Stimulated activated CD8-positive, alpha-beta memory T cell treated with anti-CD3 and anti-CD28 coated beads, Interleukin-7, amount 100 ng/mL, for 1 hour (primary cell): Measurements from ENCODE around the gene MAMDC4.
"Not testable (repeated sequence)": the region's sequence is repeated elsewhere in the genome, so short reads cannot be mapped to it uniquely, and the experiment has no call there.

Experiments
- DNase-seq, 2 donors: peaks; one replicate each; pipeline ENCODE4 v3.0.0-alpha.2; 2020; ENCODE audit warnings: low read depth in 2 of 2

MAMDC4 gene

DNA sequence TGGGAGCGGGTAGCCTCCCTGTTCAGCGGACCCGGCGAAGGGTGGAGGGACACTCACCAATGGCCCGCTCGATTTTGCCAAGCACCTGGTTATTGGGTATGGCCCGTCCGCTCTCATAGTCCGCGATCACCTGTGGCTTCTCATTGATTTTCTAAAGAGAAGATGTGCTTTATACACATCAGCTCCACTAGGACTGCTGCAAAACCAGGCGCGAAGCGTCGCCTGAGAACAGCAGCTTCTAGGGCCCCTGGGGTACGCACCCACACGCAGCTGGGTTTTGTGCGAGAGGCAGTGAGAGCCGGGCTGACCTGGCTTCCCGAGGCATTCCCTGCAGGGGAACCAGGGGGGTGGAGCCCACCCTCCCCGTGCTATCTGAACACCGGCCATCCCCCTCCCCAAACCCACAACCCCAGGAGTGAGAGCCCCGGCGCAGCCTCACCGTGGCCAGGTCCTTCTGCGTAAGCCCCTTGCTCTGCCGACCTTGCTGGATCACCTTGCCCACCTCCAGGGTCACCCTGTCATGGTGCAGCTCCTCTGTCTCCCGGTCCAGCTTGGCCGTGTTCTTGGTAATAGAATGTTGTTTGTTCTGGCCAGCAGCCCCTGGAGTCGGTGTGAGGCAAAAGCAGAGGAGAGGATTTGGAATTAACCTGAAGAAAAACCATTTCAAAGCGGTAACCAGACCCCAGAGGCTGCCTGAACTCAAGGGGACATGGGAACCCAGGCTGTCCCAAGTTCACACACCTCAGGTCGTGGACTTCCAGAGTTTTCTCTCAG lies 10.9 kb downstream of the MAMDC4 start:
- DNase-seq: no peak

DNA sequence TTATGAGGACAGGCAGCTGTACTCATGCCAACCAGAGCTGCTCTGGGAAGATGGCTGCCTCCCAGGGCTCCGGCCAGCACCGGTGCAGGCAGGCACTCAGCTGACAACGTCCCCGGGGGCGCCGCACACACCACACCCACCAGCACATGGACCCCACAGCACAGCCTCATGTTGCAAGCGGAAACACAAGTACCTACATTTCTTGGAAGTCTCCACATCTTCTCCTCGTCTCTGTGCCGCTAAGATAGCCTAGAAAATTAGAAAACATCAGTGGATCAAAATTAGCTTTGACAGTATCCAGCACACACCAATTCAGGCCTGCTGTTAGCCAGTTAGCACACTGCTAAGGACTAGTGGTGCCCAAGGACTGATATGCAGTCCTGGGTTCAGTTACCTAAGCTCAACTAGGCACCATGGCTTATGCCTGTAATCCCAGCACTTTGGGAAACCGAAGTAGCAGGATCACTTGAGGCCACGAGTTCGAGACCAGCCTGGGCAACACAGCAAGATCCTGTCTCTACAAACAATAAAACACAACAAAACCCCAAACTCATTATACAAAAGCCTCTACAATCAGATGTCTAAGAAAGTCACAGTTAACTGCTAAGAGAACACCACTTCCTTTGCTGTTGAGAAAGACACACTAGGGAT lies 11.6 kb downstream of the MAMDC4 start:
- no peak for DNase-seq

DNA sequence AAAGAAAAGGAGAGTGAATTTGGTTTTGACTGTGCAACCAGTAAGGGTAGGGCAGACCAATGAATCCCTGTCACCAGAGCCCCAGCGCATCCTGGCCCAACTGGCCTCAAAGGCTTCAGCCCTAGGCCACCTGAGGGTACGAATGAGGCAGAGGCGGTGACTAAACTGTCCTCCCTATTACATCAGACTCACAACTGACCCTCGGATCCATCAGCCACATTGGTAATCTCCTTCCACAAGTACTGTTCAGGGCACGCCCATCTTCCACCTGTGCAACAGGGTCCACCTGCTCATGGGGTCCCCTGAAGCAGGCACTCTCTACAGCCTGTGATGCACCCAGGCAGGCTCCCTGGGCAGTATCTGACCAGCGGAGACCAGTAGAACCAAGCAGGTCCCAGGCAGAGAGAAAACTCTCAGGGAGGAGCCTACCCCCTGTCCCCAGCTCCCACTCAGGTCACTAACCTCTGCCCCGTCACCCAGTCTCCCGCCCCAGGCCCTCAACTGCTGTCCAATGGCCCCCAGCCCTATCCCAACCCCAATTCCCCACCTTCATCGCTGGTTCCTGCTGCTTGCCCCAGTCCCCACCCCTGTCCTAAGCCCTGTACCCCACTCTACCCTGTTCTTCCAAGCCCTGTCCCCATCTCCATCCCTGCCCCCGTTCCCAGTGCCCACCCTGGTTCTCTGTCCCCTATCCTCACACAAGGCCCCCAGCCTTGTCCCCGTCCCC lies 13.1 kb downstream of the MAMDC4 start:
- DNase-seq: no peak

DNA sequence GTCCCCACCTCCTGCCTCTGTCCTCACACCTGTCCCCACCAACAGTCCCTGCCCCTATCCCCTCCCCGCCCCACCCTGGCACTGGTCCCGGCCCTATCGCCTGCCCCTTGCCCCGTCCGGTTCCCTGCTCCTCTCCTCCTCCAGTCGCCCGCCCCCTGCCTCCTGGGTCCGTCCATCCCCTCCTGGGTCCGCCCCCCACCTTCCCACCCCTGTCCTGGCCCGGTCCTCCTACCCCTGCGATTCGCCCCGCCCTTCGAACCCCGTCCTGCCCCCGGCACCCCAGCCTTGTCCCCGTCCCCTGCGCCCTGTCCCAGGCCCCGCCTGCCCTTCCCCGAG lies 13.6 kb downstream of the MAMDC4 start:
- DNase-seq: no peak

DNA sequence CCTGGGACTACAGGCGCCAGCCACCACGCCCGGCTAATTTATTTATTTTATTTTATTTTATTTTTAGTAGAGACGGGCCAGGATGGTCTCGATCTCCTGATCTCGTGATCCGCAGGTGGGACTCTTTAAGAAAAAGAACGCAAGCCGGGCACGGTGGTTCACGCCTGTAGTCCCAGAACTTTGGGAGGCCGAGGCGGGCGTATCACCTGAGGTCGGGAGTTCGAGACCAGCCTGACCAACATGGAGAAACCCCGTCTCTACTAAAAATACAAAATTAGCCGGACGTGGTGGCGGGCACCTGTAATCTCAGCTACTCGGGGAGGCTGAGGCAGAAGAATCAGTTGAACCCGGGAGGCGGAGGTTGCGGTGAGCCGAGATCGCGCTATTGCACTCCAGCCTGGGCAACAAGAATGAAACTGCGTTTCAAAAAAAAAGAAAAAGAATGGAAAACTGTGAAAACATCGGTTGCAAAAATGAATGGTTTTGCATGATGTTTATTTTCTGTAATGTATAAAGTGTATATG lies 14.8 kb downstream of the MAMDC4 start:
- DNase-seq: not testable (repeated sequence)

DNA sequence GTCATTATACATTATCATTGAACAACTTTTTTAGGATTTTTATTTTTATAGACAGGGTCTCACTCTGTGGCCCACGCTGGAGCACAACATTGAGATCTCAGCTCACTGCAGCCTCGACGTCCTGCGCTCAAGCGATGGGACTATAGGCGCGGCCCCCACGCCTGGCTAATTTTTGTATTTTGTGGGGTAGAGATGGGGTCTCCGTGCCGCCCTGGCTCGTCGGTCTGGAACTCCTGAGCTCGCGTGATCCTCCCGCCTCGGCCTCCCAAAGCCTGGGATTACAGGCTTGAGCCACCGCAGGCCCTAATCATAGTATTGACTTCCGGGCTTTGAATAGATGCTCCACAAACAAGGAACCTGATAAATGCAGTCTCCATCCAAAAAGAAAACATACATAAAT lies 15.3 kb downstream of the MAMDC4 start:
- no peak for DNase-seq

DNA sequence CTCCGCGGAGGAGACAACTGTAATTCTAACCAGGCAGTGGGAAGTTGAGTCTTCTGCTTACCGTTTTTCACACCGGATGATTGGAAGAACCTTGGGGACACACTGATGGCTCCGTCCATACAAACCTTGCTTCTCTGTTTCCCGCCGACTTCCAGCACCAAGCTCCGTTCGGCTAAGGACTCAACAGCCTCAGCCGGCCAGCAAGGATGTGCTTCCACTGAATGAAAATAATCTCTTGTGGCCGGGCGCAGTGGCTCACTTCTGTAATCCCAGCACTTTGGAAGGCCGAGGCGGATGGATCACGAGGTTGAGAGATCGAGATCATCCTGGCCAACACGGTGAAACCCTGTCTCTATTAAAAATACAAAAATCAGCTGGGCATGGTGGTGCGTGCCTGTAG lies 15.8 kb downstream of the MAMDC4 start:
- no peak for DNase-seq

DNA sequence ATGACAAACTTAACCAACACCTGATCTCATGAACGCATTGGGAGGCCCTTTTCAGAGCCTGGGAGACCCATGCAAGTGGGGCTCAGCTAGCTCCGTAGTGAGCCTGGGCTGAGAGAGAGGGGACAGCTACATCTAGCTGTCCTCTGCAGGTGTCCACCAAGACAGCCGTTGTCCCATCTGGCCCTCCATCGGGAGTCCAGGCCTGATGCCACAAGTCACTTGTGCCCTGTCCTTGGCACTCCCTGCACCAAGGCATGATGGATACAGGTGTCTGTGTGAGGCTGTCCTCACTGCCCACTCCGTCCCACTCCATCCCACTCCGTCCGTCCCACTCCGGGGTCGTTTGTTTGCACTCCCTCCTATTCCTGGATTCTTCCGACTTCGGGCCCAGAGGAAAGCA lies 16.5 kb downstream of the MAMDC4 start:
- DNase-seq: no peak

DNA sequence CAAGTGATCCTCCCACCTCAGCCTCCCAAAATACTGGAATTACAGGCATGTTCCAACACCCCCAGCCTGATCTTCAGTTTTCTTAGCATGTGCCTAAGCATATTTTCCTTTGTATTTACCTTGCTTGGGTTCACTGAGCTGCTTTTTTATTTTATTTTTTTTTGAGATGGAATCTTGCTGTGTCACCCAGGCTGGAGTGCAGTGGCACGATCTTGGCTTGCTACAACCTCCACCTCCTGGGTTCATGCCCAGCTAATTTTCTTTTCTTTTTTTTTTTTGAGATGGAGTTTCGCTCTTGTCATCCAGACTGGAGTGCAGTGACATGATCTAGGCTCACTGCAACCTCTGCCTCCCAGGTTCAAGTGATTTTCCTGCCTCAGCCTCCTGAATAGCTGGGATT lies 17.5 kb downstream of the MAMDC4 start:
- DNase-seq: not testable (repeated sequence)

DNA sequence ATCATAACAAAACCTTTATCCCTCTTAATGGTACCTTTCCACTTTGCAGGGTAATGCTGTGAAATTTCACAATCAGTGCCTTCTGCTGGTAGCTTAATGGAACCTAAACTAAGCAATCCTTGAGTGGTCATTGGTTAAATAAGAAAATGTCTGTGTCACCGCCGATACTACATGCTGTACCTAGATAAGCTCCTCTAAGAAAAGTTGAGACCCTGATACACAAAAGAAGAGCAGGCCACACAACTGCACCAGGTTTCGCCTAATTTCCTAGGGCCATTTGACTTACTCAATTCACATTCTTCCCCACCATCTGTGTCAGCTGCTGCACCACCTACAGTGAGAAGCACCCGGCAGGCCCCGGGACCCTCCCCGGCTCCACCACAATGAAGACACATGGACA lies 23.0 kb downstream of the MAMDC4 start:
- no peak for DNase-seq

DNA sequence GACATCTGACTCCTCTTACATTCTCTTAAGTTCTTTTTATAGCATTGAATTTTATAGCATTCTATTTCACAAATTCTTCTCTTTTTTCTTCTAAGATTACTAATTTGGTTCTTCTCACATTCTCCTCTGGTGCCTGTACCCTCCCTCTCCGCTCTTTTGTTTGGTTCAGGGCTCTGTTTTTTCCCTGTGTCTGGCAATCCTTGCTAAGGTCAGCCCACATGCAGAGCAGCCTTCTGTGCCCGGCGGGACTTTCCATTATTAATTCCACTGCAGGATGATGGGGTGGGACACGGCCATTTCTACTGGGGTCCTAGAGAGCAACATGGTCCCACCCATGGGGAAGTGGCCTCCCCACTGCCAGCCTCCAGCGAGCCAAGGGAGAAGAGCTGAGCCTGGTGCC lies 24.3 kb downstream of the MAMDC4 start:
- no peak for DNase-seq

DNA sequence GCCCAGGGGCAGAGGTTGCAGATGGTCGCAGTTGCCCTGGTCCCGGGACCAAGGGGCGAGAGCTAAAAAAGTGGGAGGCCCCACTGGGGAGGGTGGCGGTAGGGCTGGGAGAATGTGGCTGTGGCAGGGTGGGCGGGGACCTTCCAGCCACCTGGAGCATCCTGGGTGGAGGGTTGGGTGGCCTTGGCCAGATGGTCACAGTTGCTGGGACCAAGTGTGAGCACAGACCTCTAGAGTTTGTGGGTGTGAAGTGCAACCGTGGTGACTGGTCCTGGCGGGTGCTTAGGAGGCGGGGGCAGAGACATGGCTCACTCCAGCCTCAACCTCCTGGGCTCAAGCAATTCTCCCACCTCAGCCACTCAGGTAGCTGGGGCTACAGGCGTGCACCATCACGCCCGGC lies 28.5 kb downstream of the MAMDC4 start:
- DNase-seq: no peak

DNA sequence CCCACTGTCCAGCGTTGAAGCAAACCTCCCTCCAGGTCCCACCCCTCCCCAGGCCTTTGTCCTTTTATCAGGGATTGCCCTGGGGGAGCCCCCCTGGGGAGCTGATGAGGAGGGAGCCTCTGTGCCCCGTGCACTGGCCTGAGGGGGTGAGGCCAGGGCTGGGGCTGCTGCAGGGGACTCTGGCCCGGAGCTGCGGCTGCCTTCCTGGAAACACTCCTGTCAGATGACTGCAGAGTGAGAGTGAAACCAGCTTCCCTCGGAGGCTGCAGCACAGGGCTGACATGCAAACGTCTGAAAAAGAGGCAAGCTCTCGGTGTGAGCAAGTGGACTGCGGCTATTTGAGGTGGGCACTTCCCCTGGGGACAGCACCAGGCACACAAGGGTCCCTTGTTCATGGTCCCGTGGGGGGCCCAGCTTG lies 29.6 kb downstream of the MAMDC4 start:
- no peak for DNase-seq

DNA sequence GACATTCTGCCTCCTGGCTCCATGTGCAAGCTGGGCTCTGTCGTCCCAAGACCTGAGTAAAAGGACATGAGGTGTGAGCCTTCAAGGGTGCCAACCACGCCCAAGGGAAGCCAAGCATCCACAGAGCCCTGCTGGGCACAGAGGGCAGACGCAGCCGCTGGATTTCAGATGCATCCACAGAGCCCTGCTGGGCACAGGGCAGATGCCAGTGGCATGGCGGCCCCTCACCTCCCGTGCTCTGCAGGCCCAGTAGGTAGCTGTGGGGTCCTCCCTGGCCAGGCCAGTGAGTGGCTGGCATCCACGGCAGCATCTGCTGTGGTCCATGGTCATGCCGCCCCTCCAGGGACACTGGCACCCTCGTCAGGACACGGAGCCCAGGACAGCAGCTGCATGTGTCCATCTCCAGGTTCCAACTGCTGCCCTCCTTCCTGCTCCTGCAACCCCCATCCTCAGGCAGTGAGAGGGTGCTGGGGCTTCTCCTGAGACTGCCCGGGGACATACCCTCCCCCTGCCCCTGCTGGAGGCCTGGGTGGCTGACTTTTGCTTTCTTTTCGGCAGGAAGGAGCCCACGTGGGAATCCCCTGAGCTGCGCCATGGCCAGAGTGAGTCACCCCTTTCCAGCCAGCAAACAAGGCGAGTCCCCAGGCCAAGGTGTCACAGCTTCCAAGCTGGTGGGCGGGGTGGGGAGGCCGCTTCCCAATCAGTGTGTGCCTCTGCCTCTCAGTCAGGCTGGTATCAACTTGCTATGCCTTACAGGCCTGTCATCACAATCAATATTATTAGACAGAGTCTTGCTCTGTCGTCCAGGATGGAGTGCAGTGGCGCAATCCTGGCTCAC lies 30.2 kb downstream of the MAMDC4 start:
- peak; percentile 71 to 80 for DNase-seq

DNA sequence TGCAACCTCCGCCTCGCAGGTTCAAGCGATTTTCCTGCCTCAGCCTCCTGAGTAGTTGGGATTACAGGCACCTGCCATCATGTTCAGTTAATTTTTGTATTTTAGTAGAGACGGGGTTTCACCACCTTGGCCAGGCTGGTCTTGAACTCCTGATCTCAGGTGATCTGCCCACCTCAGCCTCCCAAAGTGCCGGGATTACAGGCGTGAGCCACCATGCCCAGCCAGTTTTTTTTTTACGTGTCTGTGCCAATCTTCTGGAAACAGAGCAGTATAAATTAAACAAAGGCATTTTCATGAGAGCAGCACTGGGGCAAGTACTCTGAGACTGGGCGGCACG lies 30.8 kb downstream of the MAMDC4 start:
- DNase-seq: not testable (repeated sequence)

DNA sequence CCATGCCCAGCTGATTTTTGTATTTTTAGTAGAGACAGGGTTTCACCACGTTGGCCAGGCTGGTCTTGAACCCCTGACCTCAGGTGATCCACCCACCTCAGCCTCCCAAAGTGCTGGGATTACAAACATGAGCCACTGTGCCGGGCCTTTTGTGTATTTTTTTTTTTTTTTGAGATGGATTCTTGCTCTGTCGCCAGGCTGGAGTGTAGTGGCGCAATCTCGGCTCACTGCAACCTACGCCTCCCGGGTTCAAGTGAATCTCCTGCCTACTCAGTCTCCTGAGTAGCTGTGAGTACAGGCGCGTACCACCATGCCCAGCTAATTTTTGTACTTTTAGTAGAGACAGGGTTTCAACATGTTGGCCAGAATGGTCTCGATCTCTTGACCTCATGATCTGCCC lies 31.5 kb downstream of the MAMDC4 start:
- DNase-seq: not testable (repeated sequence)

DNA sequence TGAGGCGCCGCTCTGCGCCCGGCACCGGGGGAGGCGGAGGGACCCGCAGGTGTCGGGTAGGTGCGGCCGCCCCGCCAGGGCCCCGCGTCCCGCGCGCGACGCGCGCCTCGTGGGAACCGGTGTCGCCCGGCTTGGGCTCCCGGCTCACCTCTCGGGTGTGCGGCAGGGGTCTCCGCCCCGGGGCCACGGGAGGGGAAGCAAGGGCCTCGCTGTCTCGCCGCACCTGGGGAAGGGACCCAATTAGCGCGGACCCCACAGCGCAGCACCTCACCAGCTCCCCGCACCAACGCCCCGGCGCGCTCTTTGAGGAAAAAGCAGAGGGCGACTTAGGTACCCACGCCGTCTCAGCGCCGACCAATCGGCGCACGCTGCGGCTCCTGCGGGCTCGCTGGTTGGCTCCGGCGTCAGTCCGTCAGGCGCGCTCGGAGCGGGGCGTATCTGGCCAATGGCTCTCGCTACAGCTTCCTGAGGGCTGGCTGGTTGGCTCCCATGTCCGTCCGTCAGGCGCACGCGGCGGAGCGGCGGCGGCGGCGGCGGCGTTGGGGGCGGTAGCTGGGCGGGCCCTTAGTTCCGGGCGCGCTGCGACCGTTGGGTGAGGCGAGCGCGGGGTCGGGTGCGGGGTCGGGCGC lies 33.9 kb downstream of the MAMDC4 start, which contains the start of gene TRAF2:
TSS of gene TRAF2 (plus strand) at position 567 of the 629 bp plus-strand sequence. CDS start 12,225 bp downstream, outside the sequence.
- DNase-seq: peak; percentile 94 to 95

DNA sequence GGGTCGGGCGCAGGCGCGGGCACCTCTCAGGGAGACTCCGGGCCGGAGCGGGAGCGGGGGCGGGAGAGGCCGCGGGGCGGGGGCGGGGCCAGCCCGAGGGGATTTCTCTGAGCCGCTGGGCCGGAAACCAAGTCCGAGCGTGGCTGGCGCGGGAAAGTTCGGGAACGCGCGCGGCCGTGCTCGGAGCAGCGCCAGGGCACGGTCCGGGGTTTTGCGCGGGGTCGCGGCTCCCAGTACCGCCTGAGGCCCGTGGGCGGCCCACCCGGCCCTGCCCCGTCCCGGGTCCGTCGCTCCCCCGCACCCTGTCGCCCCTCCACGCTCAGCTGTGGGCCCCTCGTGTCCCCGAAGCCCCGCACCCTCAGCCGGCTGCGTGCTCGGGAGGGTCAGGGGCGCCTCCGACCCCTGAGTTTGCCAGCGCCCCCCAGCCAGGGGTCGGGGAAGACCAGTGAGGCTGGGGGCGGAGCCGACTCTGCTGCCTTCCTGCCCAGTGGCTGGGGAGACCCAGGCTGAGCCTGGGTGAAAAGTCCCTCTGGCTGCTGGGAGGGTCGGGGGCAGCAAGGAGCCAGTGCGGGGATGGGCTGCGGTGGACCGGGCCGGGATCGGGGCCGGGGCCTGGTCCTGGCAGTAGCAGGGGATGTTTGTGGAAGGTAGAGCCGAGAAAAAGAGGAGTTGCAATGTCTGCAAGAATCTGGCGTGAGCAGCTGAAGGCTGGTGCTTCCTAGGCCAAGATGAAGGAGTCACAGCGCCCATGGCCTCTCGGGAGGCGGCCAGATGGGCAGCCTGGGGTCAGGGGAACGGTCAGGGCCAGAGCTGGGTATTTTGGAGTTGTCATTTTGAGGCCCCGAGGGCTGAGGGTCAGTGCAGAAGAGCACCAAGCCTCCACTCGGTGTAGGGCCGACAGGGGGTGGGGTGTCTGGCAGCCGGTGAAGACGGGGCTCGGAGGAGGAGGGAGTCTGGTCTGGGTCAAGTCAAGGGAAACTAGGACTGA lies 34.8 kb downstream of the MAMDC4 start:
- DNase-seq: no peak

DNA sequence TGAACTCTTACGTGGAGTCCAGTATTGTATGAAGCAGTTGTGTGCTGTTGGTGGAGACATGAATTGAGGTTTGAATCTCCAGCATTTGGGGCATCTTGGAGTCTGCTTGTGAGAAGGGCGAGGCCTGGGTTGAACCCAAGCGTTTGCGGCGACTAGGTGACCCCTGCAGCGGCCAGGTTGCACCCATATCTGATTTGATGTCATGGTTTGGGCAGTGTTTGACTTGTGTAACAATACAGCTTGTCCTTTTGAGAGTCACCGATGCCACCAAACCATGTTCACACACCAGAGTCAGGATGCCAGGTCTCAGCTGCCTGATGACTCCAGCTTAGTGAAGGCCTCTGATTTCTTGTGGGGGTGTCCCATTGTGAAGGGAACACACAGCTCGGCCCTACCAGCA lies 36.3 kb downstream of the MAMDC4 start:
- DNase-seq: no peak

DNA sequence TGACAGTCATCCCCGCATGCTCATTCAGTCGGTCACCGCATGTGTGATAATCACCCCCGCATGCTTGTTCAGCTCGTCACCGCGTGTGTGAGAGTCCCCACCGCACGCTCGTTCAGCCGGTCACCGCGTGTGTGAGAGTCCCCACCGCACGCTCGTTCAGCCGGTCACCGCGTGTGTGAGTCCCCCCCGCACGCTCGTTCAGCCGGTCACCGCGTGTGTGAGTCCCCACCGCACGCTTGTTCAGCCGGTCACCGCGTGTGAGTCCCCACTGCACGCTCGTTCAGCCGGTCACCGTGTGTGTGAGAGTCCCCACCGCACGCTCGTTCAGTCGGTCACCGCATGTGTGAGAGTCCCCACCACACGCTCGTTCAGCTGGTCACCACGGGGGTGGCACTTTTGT lies 37.7 kb downstream of the MAMDC4 start:
- DNase-seq: no peak
